CD4-positive, alpha-beta T cell treated with Interleukin-17A for 4 hours (primary cell): Measurements from ENCODE around the gene ITPR2.
"Not testable (repeated sequence)": the region's sequence is repeated elsewhere in the genome, so short reads cannot be mapped to it uniquely, and the experiment has no call there.

Experiments used
- DNase-seq: peaks from one replicate; pipeline ENCODE4 v3.0.0-alpha.2; 2020; ENCODE audit warnings: mixed read lengths

Gene ITPR2

DNA sequence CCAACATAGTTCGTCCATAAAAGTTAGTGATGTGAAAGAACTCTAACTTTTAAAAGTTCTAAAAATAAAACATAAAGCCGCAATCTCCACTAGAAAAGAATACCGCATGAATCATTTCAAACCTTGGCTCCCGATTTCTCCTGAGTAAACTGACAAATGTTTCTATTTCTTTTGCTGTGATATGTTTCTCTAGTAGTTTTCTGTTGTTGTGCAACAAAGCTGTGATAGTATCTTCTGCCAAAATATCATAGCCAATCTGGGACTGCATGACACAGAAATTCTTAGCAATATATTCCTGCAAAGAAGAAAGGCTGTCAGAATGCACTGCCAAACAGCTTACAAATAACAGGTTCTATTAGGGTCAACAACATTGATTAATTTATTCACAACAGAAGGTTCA, 174.0 kb downstream of the ITPR2 start:
- no peak for DNase-seq

DNA sequence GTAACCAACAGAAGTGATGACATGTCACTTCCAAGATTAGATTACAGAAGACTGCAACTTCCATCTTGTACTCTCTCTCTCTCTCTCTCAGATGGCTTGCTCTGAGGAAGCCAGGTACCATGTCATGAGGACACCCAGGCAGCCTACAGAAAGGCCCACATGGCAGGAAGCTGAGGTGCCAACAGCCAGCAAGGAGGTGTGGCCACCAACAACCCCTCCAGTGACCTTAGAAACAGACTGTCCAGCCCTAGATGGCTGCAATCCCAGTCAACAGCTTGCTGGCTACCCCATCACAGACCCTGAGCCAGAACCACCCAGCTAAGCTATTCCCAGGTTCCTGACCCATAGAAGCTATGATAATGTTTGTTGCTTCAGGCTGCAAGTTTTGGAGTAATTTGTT, 178.4 kb downstream of the ITPR2 start:
- no peak for DNase-seq

DNA sequence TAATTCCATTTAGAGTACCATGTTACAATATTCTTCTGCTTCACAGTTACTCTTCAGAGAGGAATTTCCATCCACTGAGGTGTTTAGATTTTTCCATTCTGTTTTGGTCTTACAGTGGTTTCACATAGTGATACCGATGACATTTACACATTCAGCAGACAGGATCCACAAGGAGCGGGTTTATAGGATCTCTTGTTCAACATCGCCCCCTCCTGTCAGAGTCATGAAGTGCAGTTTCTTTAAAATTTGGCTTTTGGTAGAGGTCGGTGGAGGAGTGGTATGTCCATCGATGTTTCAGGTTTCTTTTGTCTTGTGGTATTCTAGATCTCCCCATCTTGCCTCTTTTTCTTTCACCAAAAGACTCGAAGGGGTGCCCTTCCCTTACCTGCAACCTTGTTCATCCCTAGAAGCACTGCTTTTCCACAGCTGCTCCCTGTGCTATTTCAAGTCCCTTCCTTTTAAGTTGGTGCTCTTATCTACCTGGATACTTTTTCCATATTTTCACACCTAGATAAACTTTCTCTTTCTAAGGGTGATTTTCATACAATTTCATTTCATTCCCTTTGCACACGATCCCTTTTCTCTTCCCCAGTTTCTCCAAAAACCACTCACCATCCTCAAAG, 181.3 kb downstream of the ITPR2 start:
- peak; percentile 19 for DNase-seq

DNA sequence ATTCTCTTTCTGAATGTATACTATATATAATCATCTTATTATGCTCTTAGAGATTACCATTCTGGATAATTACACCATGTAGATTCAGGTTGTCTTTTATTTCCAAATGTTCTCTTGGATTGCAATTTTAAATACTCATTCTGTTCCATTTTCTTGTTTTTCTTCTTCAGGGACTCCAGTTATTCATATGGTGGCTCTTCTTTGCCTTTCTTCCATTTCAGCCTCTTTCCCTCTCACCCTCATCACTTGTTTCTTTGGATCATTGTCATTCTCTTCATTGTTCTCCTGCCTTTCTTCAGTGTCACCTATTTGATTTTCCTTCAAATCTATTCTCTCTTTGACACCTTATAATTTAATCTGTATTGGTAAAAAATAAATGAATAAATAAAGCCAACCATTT, 182.0 kb downstream of the ITPR2 start:
- DNase-seq = no peak

GRCh38 chr12:26648999-26649398, 184.0 kb downstream of the ITPR2 start:
- DNase-seq = no peak

DNA sequence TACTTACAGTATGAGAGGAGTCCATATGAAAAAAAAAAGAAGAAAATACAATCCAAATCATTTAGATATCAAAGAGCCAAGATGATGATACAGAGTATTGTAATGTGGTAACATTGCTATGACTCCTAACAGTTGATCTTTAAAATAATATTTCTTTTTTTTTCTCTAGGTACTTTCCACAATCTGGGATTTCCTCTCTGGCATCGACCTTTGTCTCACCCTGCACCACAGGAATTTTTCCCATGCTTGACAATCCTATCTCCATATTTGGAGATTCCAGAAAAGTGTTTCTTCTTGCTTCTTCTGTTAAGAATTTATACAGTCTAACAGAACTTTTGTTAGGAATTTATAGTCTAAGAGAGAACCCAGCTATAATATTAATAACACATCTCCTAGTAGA, 184.4 kb downstream of the ITPR2 start:
- no peak for DNase-seq

- no peak for DNase-seq
Observed at GRCh38 chr12:26648066-26648465, 184.9 kb downstream of the ITPR2 start.

DNA sequence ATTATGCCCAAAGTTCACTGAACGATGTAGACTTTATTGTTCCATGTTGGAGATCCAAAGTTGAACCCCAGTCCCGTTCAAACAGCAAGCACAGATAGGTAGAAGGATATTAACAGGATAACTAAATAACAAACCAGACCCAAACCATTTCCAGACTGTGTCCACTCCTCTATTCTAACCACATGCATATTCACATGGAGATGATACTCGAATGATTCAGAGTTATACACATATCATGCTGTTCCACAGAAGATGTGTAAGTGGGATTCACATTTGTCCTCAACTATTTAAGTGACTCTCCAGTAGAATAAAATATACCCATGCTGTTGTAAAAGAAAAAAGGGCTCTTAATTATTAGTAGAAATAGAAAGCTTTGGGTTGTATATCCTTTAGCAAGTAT, 185.9 kb downstream of the ITPR2 start:
- DNase-seq = no peak

GRCh38 chr12:26646571-26646970, 186.4 kb downstream of the ITPR2 start:
- DNase-seq = no peak

- not testable (repeated sequence) for DNase-seq
Observed at GRCh38 chr12:26644376-26644775, 188.6 kb downstream of the ITPR2 start.

- DNase-seq = no peak
Observed at GRCh38 chr12:26643532-26644315, 189.3 kb downstream of the ITPR2 start.

- DNase-seq = no peak
Observed at GRCh38 chr12:26642361-26642760, 190.6 kb downstream of the ITPR2 start.

GRCh38 chr12:26636710-26637328, 196.2 kb downstream of the ITPR2 start:
- DNase-seq = no peak

DNA sequence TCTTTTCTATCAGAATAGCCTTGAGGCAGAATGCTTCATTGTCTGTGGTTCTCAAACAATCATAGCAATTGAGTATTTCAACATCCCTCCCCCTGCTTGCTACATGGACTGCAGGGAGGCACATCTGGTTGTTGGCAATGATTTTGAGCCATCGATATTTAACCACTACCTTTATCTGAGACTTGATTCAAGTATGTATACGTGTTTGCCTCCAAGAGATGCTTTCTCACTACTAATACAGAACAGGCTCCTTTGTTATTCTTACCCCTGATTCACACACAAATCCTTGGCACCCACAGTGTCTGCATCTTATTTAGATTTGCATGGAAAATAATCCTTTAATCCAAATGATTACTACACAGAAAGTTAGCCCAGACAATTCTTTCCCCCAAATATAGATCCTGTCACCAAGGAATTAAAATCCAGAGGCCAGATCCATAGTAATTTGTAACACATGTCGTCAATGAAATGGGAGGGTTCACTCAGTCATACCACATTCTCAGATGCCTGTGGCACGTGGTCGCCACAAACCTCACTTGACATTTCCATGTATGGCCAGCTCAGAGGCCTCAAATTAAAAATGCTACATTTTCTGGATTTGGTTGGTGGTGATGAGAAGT, 199.3 kb downstream of the ITPR2 start:
- no peak for DNase-seq

- no peak for DNase-seq
Observed at GRCh38 chr12:26632756-26633155, 200.2 kb downstream of the ITPR2 start.

GRCh38 chr12:26631846-26632245, 201.1 kb downstream of the ITPR2 start:
- DNase-seq = no peak

GRCh38 chr12:26630546-26631027, 202.4 kb downstream of the ITPR2 start:
- no peak for DNase-seq

- no peak for DNase-seq
Observed at GRCh38 chr12:26629864-26630263, 203.1 kb downstream of the ITPR2 start.

DNA sequence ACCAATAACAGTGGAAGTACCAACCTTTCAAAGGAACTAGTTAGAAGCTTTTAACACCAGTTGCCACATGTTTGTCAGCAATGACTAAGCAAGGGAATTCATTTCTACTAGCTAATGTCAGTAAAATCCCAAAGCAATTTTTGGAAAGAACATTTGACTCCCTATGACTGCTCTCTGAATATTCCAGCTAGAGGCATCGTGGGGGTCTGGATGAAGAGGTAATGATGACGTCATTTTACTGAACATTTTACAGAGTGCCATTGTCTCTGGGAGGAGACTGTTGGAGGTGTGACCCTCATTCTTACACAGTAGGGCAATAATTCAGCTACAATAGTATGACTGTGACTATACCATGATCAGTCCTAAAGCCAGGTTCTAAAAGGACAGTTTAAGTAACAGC, 204.8 kb downstream of the ITPR2 start:
- no peak for DNase-seq

DNA sequence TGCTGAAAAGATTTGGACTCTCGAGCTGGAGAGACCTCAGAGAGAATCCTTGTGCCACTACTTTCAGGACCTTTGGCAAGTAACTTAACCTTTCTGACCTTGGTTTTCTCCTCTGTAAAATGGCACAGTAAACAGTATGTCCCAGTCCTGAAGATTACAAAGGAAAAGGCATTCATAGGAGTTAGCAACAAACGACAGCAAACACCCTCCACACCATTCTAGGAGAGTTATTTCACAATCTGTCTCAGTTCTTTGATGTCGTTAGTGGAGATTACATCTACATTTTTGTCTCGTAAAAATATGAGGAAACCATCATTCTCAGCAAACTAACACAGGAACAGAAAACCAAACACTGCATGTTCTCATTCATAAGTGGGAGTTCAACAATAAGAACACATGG, 205.7 kb downstream of the ITPR2 start:
- DNase-seq = no peak

DNA sequence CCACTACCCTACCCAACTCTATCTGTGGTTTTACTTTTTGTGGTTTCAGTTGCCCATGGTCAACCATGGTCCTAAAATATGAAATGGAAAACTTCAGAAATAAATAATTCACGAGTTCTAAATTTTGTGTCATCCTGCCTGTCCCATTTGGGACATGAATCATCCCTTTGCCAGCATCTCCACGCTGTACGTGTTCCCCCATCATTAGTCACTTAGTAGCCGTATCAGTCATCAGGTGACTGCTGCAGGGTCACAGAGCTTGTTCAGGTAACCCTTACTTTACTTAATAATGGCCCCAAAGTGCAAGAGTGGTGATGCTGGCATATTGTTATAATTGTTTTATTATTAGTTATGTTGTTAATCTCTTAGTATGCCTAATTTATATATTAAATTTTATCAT, 209.9 kb downstream of the ITPR2 start:
- DNase-seq = no peak

- DNase-seq = no peak
Observed at GRCh38 chr12:26622601-26623000, 210.4 kb downstream of the ITPR2 start.

GRCh38 chr12:26621932-26622331, 211.1 kb downstream of the ITPR2 start:
- DNase-seq = no peak

- no peak for DNase-seq
Observed at GRCh38 chr12:26620907-26621306, 212.1 kb downstream of the ITPR2 start.
